ENCODE measurements around the gene TNFRSF18. TPM values are rescaled to one million over a fixed set of nuclear protein-coding genes. Genes with fewer than 3 reads are reported as not detected.

TNFRSF18 gene
- total and polyA plus RNA-seq, 5 donors = 0.14 to 0.38 TPM; not detected in 3

- peak in 1 of 3 donors; percentile 51 for DNase-seq
- intact Hi-C loops (cut with DNase I) = no loop called here
- H3K4me3 ChIP-seq (ENCODE audit: low read length) = no peak overlapping the region
- no peaks in the 10 kb centered on the region for H3K9me3 ChIP-seq (ENCODE audit: control insufficient read depth, low read length)
- 51% methylated on average over 26 of the region's 26 CpGs for WGBS
- no peak for ATAC-seq
- H3K27ac ChIP-seq (ENCODE audit: low read length) = no peak overlapping the region
- H3K4me1 ChIP-seq (ENCODE audit: control insufficient read depth, insufficient read depth, low read length) = no peaks in the 10 kb centered on the region
- H3K27me3 ChIP-seq (ENCODE audit: control insufficient read depth, insufficient read depth) = no peaks in the 10 kb centered on the region
These were observed 35.9 kb downstream of the TNFRSF18 start for GRCh38 chr1:1170215-1171091.

GRCh38 chr1:1169429-1170214, 36.8 kb downstream of the TNFRSF18 start:
- Histone ChIP-seq H3K27ac (ENCODE audit: low read length) (no peak overlapping the region), H3K4me1 (ENCODE audit: control insufficient read depth, insufficient read depth, low read length) (no peaks in the 10 kb centered on the region), H3K9me3 (ENCODE audit: control insufficient read depth, low read length) (no peaks in the 10 kb centered on the region), H3K4me3 (ENCODE audit: low read length) (no peak overlapping the region), H3K27me3 (ENCODE audit: control insufficient read depth, insufficient read depth) (no peaks in the 10 kb centered on the region)
- intact Hi-C loops (cut with DNase I) = no loop called here
- DNase-seq (peak in 1 of 3 donors; percentile 57), ATAC-seq (no peak)
- 61% methylated on average over 32 of the region's 32 CpGs for WGBS

- Histone ChIP-seq H3K4me3 (ENCODE audit: low read length) (no peak overlapping the region), H3K27ac (ENCODE audit: low read length) (no peak overlapping the region), H3K9me3 (ENCODE audit: control insufficient read depth, low read length) (no peaks in the 10 kb centered on the region), H3K4me1 (ENCODE audit: control insufficient read depth, insufficient read depth, low read length) (no peaks in the 10 kb centered on the region), H3K27me3 (ENCODE audit: control insufficient read depth, insufficient read depth) (no peaks in the 10 kb centered on the region)
- intact Hi-C loops (cut with DNase I) = no loop called here
- ATAC-seq (no peak), DNase-seq (peak in 2 of 3 donors; percentile 34 to 42)
- WGBS = 77% methylated on average over 37 of the region's 37 CpGs
These were observed 37.7 kb downstream of the TNFRSF18 start for GRCh38 chr1:1168451-1169411.

GRCh38 chr1:1167841-1168450, 38.4 kb downstream of the TNFRSF18 start:
- peak in 2 of 3 donors; percentile 28 to 48 for DNase-seq
- H3K27me3 ChIP-seq (ENCODE audit: control insufficient read depth, insufficient read depth) = no peaks in the 10 kb centered on the region
- no peak overlapping the region for H3K27ac ChIP-seq (ENCODE audit: low read length)
- intact Hi-C loops (cut with DNase I) = no loop called here
- ATAC-seq = no peak
- H3K4me1 ChIP-seq (ENCODE audit: control insufficient read depth, insufficient read depth, low read length) = no peaks in the 10 kb centered on the region
- WGBS = 83% methylated on average over 36 of the region's 36 CpGs
- H3K9me3 ChIP-seq (ENCODE audit: control insufficient read depth, low read length) = no peaks in the 10 kb centered on the region
- H3K4me3 ChIP-seq (ENCODE audit: low read length) = no peak overlapping the region

- no peak overlapping the region for H3K4me3 ChIP-seq (ENCODE audit: low read length)
- H3K4me1 ChIP-seq (ENCODE audit: control insufficient read depth, insufficient read depth, low read length) = no peaks in the 10 kb centered on the region
- no peaks in the 10 kb centered on the region for H3K27me3 ChIP-seq (ENCODE audit: control insufficient read depth, insufficient read depth)
- DNase-seq (peak in 2 of 3 donors; percentile 12 to 29), ATAC-seq (no peak)
- WGBS = 75% methylated on average over 20 of the region's 20 CpGs
- H3K9me3 ChIP-seq (ENCODE audit: control insufficient read depth, low read length) = no peaks in the 10 kb centered on the region
- H3K27ac ChIP-seq (ENCODE audit: low read length) = no peak overlapping the region
- intact Hi-C loops (cut with DNase I) = no loop called here
These were observed 39.0 kb downstream of the TNFRSF18 start for GRCh38 chr1:1167398-1167821.

GRCh38 chr1:1166642-1167397, 39.6 kb downstream of the TNFRSF18 start:
- no peak overlapping the region for H3K27ac ChIP-seq (ENCODE audit: low read length)
- H3K4me1 ChIP-seq (ENCODE audit: control insufficient read depth, insufficient read depth, low read length) = no peaks in the 10 kb centered on the region
- peak; percentile 12 to 50 (median 34) for DNase-seq
- no peak overlapping the region for H3K4me3 ChIP-seq (ENCODE audit: low read length)
- intact Hi-C loops (cut with DNase I) = no loop called here
- no peaks in the 10 kb centered on the region for H3K9me3 ChIP-seq (ENCODE audit: control insufficient read depth, low read length)
- no peak for ATAC-seq
- no peaks in the 10 kb centered on the region for H3K27me3 ChIP-seq (ENCODE audit: control insufficient read depth, insufficient read depth)
- 75% methylated on average over 44 of the region's 44 CpGs for WGBS

GRCh38 chr1:1165900-1166421, 40.4 kb downstream of the TNFRSF18 start:
- H3K27ac ChIP-seq (ENCODE audit: low read length) = no peak overlapping the region
- no peak for ATAC-seq
- H3K27me3 ChIP-seq (ENCODE audit: control insufficient read depth, insufficient read depth) = no peaks in the 10 kb centered on the region

GRCh38 chr1:1165485-1165884, 40.9 kb downstream of the TNFRSF18 start:
- ATAC-seq = no peak
- Histone ChIP-seq H3K4me3 (ENCODE audit: low read length) (no peak overlapping the region), H3K9me3 (ENCODE audit: control insufficient read depth, low read length) (no peaks in the 10 kb centered on the region), H3K4me1 (ENCODE audit: control insufficient read depth, insufficient read depth, low read length) (no peaks in the 10 kb centered on the region), H3K27me3 (ENCODE audit: control insufficient read depth, insufficient read depth) (no peaks in the 10 kb centered on the region), H3K27ac (ENCODE audit: low read length) (no peak overlapping the region)
- peak in 2 of 3 donors; percentile 18 to 44 for DNase-seq
- intact Hi-C loops (cut with DNase I) = no loop called here
- 79% methylated on average over 12 of the region's 12 CpGs for WGBS

More at GRCh38 chr1:1165900-1166421, 40.4 kb downstream of the TNFRSF18 start:
- Histone ChIP-seq H3K4me3 (ENCODE audit: low read length) (no peak overlapping the region), H3K9me3 (ENCODE audit: control insufficient read depth, low read length) (no peaks in the 10 kb centered on the region), H3K4me1 (ENCODE audit: control insufficient read depth, insufficient read depth, low read length) (no peaks in the 10 kb centered on the region)
- DNase-seq = peak in 2 of 3 donors; percentile 24 to 54
- WGBS = 60% methylated on average over 23 of the region's 23 CpGs
- intact Hi-C loops (cut with DNase I) = no loop called here

- intact Hi-C loops (cut with DNase I) = no loop called here
- H3K27me3 ChIP-seq (ENCODE audit: control insufficient read depth, insufficient read depth) = no peaks in the 10 kb centered on the region
- peak in 2 of 3 donors; percentile 21 to 52 for DNase-seq
These were observed 41.5 kb downstream of the TNFRSF18 start for GRCh38 chr1:1164701-1165451.

More at GRCh38 chr1:1164701-1165451, 41.5 kb downstream of the TNFRSF18 start:
- WGBS = 57% methylated on average over 48 of the region's 48 CpGs
- Histone ChIP-seq H3K4me1 (ENCODE audit: control insufficient read depth, insufficient read depth, low read length) (no peaks in the 10 kb centered on the region), H3K4me3 (ENCODE audit: low read length) (no peak overlapping the region), H3K27ac (ENCODE audit: low read length) (no peak overlapping the region), H3K9me3 (ENCODE audit: control insufficient read depth, low read length) (no peaks in the 10 kb centered on the region)
- no peak for ATAC-seq

Measured in right cardiac atrium (tissue), 5 donors.